HepG2 (cell line): Measurements from ENCODE around the gene CDK6. TPM values are rescaled to one million over a fixed set of nuclear protein-coding genes. Genes with fewer than 3 reads are reported as not detected.

Source experiments
- ATAC-seq: fragments of 200-7000 bp; cut with Tn5 transposase; 3 replicates; pipeline ENCODE4 v1.9.1; 2020; ENCODE audit warnings: mild to moderate bottlenecking, moderate library complexity
- BruUV-seq: library from RNA; stranded (reverse); fragments of 400-500 nt; replicated peaks from 2 replicates; lab custom pipeline; 2021; lab: Mats Ljungman, UMichigan
- CTCF ChIA-PET: fragments of 300-600 bp; formaldehyde crosslinking; extraction: SDS; loops from one replicate; lab custom pipeline; 2021; ENCODE audit warnings: low total read pairs, inconsistent platforms, low intra/inter-chr PET ratio; lab: Yijun Ruan, JAX
- POLR2A ChIA-PET: fragments of 350-600 bp; sonication (Branson Sonifier 250); formaldehyde crosslinking; loops from one replicate; lab custom pipeline; 2020; ENCODE audit warnings: antibody characterized with exemption, inconsistent platforms; lab: Yijun Ruan, JAX
- DNase-seq: peaks from one replicate; pipeline ENCODE4 v3.0.0-alpha.2; 2015; ENCODE audit warnings: low spot score
- FAIRE-seq: peaks from 3 replicates; lab custom pipeline; 2011; peaks lifted over from hg19 to GRCh38; lab: Jason Lieb, UNC
- H2AFZ ChIP-seq: one replicate; pipeline ENCODE4 v1.6.1; 2011; ENCODE audit warnings: low read length, inconsistent platforms
- H3K27ac ChIP-seq: fragments of 300-600 bp; 3 replicates; pipeline ENCODE4 v1.8.0; 2011; ENCODE audit warnings: mixed run types, mild to moderate bottlenecking, mixed read lengths, low read length, inconsistent platforms; ENCODE audit not compliant: insufficient read depth; ENCODE audit errors: extremely low read length
- H3K27me3 ChIP-seq, 2 experiments: fragments of 200-600 bp in 1 of 2; 2 replicates in 1 of 2; 3 replicates in 1 of 2; pipeline versions ENCODE4 v1.6.0 to v1.8.0; 2011; ENCODE audit warnings: low read length in 2 of 2, mild to moderate bottlenecking in 2 of 2, moderate library complexity in 2 of 2, inconsistent platforms in 1 of 2; ENCODE audit not compliant: insufficient read depth in 2 of 2, control insufficient read depth in 1 of 2
- H3K36me3 ChIP-seq, 2 experiments: fragments of 200-600 bp in 1 of 2; replicated peaks in 1 of 2; 2 replicates in 1 of 2; 3 replicates in 1 of 2; pipeline versions ENCODE4 v1.5.1 to v1.8.0; 2011; ENCODE audit warnings: low read length in 2 of 2, inconsistent platforms in 1 of 2; ENCODE audit not compliant: insufficient read depth in 2 of 2, control insufficient read depth in 1 of 2
- H3K4me1 ChIP-seq: 2 replicates; pipeline ENCODE4 v1.5.1; 2012; ENCODE audit warnings: low read length, inconsistent platforms; ENCODE audit not compliant: insufficient read depth
- H3K4me2 ChIP-seq: 2 replicates; pipeline ENCODE4 v1.6.0; 2011; ENCODE audit warnings: low read depth, low read length, inconsistent platforms
- H3K4me3 ChIP-seq, 3 experiments: fragments of 200-600 bp in 1 of 3; sonication (generic), shearing (Covaris generic) in 1 of 3; replicated peaks in 1 of 3; 2 replicates each; pipeline ENCODE4 v1.5.1; 2011 to 2016; ENCODE audit warnings: low read length in 3 of 3, inconsistent platforms in 2 of 3, low read depth in 2 of 3, mild to moderate bottlenecking in 2 of 3, control low read depth in 1 of 3, mixed read lengths in 1 of 3; ENCODE audit not compliant: insufficient read depth in 1 of 3
- H3K79me2 ChIP-seq: one replicate; pipeline ENCODE4 v1.6.1; 2011; ENCODE audit warnings: low read length, inconsistent platforms; ENCODE audit not compliant: insufficient read depth
- H3K9ac ChIP-seq: 2 replicates; pipeline ENCODE4 v1.6.0; 2011; ENCODE audit warnings: mild to moderate bottlenecking, low read depth, low read length, inconsistent platforms; ENCODE audit not compliant: insufficient read depth
- H3K9me3 ChIP-seq: 2 replicates; pipeline ENCODE4 v1.5.1; 2012; ENCODE audit warnings: mild to moderate bottlenecking, low read length
- H4K20me1 ChIP-seq: 2 replicates; pipeline ENCODE4 v1.6.0; 2011; ENCODE audit warnings: inconsistent platforms, mild to moderate bottlenecking, low read length, moderate library complexity; ENCODE audit not compliant: insufficient read depth
- HES4 ChIP-seq: sonication (generic); formaldehyde crosslinking; IDR thresholded peaks from 2 replicates; pipeline ENCODE4 v1.9.0; 2021; ENCODE audit warnings: mild to moderate bottlenecking, missing genetic modification reagents, borderline replicate concordance
- KAT7 ChIP-seq: IDR thresholded peaks from 2 replicates; pipeline ENCODE4 v1.6.1; 2018; ENCODE audit warnings: borderline replicate concordance, missing compliant biosample characterization
- PAWR ChIP-seq: sonication (generic); formaldehyde crosslinking; IDR thresholded peaks from 2 replicates; pipeline ENCODE4 v1.4.0; 2020; ENCODE audit warnings: missing genetic modification reagents, mild to moderate bottlenecking, borderline replicate concordance
- PPARG ChIP-seq: conservative IDR thresholded peaks from 2 replicates; pipeline ENCODE4 v1.6.1; 2016; ENCODE audit warnings: missing biosample characterization, missing genetic modification reagents
- SAFB2 ChIP-seq: sonication (generic); formaldehyde crosslinking; IDR thresholded peaks from 2 replicates; pipeline ENCODE4 v1.5.1; 2020; ENCODE audit warnings: missing genetic modification reagents, low read depth, mild to moderate bottlenecking, borderline replicate concordance
- TEAD3 ChIP-seq: optimal IDR thresholded peaks from 2 replicates; pipeline ENCODE3; 2016; ENCODE audit warnings: borderline replicate concordance
- TP53 ChIP-seq: sonication (generic); formaldehyde crosslinking; conservative IDR thresholded peaks from 2 replicates; pipeline ENCODE4 v1.4.0; 2020; ENCODE audit warnings: missing genetic modification reagents
- WIZ ChIP-seq: sonication (generic); formaldehyde crosslinking; IDR thresholded peaks from 2 replicates; pipeline ENCODE4 v1.5.1; 2020; ENCODE audit warnings: mild to moderate bottlenecking, missing genetic modification reagents
- ZBTB10 ChIP-seq: sonication (generic); formaldehyde crosslinking; IDR thresholded peaks from 2 replicates; pipeline ENCODE4 v1.4.0; 2020; ENCODE audit warnings: missing genetic modification reagents, borderline replicate concordance
- ZBTB42 ChIP-seq: sonication (generic); formaldehyde crosslinking; IDR thresholded peaks from 2 replicates; pipeline ENCODE4 v1.5.0; 2020; ENCODE audit warnings: mild to moderate bottlenecking, missing genetic modification reagents
- ZFP62 ChIP-seq: sonication (generic); formaldehyde crosslinking; IDR thresholded peaks from 2 replicates; pipeline ENCODE4 v1.4.0; 2020; ENCODE audit warnings: missing genetic modification reagents
- ZNF12 ChIP-seq: sonication (generic); formaldehyde crosslinking; IDR thresholded peaks from 2 replicates; pipeline ENCODE4 v1.5.0; 2020; ENCODE audit warnings: missing genetic modification reagents
- ZNF441 ChIP-seq: sonication (generic); formaldehyde crosslinking; IDR thresholded peaks from 2 replicates; pipeline ENCODE4 v1.7.0; 2021; ENCODE audit warnings: missing genetic modification reagents, borderline replicate concordance
- ZNF75D ChIP-seq: sonication (generic); formaldehyde crosslinking; IDR thresholded peaks from 2 replicates; pipeline ENCODE4 v1.8.1; 2023; ENCODE audit warnings: missing genetic modification reagents, mild to moderate bottlenecking, borderline replicate concordance
- ZNF839 ChIP-seq: sonication (generic); formaldehyde crosslinking; IDR thresholded peaks from 2 replicates; pipeline ENCODE4 v1.4.0; 2020; ENCODE audit warnings: missing genetic modification reagents, mild to moderate bottlenecking, borderline replicate concordance
- WGBS: methylation state at CpG from one replicate; pipeline ENCODE4 v1.1.6; 2017; ENCODE audit warnings: low lambda C conversion rate; 5-methylcytosine and 5-hydroxymethylcytosine counted together
- in situ Hi-C: cut with HindIII; loops from 2 replicates; pipeline ENCODE4 v1.10.0; 2017; ENCODE audit warnings: low pct_unique_long_range_greater_than_20kb; ENCODE audit not compliant: extremely low pct_ligation_motif_present
- intact Hi-C: fragments of 100-400 bp; cut with micrococcal nuclease; formaldehyde crosslinking; loops from one replicate; pipeline ENCODE4 v1.10.0; 2022; ENCODE audit not compliant: unreplicated experiment
- polyA plus RNA-seq, 8 experiments: library from polyadenylated mRNA; depleted of rRNA in 3 of 8; stranded (reverse) in 7 of 8; unstranded in 1 of 8; fragments of >200 nt; fragmentation: Illumina TruSeq in 4 of 8; extraction: Trizol in 4 of 8; gene quantifications; 2 replicates each; pipeline versions ENCODE4 v1.2.1 to v1.2.3, GENCODE V29; 2011 to 2016; ENCODE audit warnings: low read depth in 4 of 8, missing spikeins in 1 of 8, mixed read lengths in 1 of 8; ENCODE audit not compliant: insufficient read depth in 1 of 8
- total RNA-seq, 5 experiments: library from RNA; depleted of rRNA; stranded (reverse); fragments of >200 nt; fragmentation: Illumina TruSeq; extraction: Trizol; gene quantifications; 2 replicates each; pipeline ENCODE4 v1.2.3, GENCODE V29; 2016; ENCODE audit warnings: low read depth in 1 of 5
- TF ChIP-seq, protein P1 (sequence below): sonication (generic); formaldehyde crosslinking; IDR thresholded peaks from 2 replicates; pipeline ENCODE4 v1.4.0; 2020; ENCODE audit warnings: missing genetic modification reagents

The CDK6 gene
- total and polyA plus RNA-seq, 2 of the 13 experiments (the other 11 are each of a cell fraction or from before 2014, with no cell fraction given) = 34.6 to 90.8 TPM

DNA sequence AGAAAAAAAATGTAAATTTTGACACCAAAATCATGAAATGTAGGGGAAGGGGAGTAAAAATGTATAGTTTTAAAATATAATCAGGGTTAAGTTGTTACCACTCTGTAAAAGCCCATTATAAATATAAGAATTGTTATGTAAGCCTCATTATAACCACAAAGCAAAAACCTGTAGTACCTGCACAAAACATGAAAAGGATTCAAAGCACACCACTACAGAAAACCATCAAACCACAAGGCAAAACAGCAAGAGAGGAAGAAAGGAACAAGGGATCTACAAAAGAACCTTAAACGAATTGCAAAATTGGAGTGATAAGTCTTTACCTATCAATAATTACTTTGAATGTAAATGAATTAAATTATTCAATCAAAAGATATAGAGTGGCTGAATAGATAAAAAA, 41.0 kb upstream of the CDK6 start:
- ATAC-seq (no peak), FAIRE-seq (no peak)
- WGBS = 25% methylated on average over 1 of the region's 1 CpG

More for the DNA sequence above, 41.0 kb upstream of the CDK6 start:
- Histone ChIP-seq H3K36me3 (no peaks in the 10 kb centered on the region), H3K4me1 (no peaks in the 10 kb centered on the region), H3K9ac (no peak overlapping the region), H3K27ac (no peak overlapping the region), H3K79me2 (no peaks in the 10 kb centered on the region), H3K4me3 (no peak overlapping the region), H2AFZ (no peak overlapping the region), H3K4me2 (no peak overlapping the region), H4K20me1 (no peaks in the 10 kb centered on the region), H3K27me3 (no peaks in the 10 kb centered on the region), H3K9me3 (no peaks in the 10 kb centered on the region)
- CTCF ChIA-PET = no interaction called here
- no TSS peak for BruUV-seq
- POLR2A ChIA-PET = no interaction called here
- no peak for DNase-seq
- in situ Hi-C loops = no loop called here
- no peak for TF ChIP-seq ZBTB10 (CRISPR knock-in tag)
- TF ChIP-seq, protein P1, sequence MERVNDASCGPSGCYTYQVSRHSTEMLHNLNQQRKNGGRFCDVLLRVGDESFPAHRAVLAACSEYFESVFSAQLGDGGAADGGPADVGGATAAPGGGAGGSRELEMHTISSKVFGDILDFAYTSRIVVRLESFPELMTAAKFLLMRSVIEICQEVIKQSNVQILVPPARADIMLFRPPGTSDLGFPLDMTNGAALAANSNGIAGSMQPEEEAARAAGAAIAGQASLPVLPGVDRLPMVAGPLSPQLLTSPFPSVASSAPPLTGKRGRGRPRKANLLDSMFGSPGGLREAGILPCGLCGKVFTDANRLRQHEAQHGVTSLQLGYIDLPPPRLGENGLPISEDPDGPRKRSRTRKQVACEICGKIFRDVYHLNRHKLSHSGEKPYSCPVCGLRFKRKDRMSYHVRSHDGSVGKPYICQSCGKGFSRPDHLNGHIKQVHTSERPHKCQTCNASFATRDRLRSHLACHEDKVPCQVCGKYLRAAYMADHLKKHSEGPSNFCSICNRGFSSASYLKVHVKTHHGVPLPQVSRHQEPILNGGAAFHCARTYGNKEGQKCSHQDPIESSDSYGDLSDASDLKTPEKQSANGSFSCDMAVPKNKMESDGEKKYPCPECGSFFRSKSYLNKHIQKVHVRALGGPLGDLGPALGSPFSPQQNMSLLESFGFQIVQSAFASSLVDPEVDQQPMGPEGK (CRISPR knock-in tag) = no peak
- TF ChIP-seq ZNF12 (CRISPR knock-in tag) = no peak
- no peak for TF ChIP-seq PAWR (CRISPR knock-in tag)
- TF ChIP-seq ZNF441 (CRISPR knock-in tag) = no peak
- TF ChIP-seq WIZ (CRISPR knock-in tag) = no peak
- TF ChIP-seq ZNF75D (CRISPR knock-in tag) = no peak
- TF ChIP-seq ZBTB42 (CRISPR knock-in tag) = no peak
- no peak for TF ChIP-seq HES4 (CRISPR knock-in tag)
- TF ChIP-seq SAFB2 (CRISPR knock-in tag) = no peak
- TF ChIP-seq KAT7 (CRISPR knock-in tag) = no peak
- no peak for TF ChIP-seq ZFP62 (CRISPR knock-in tag)
- TF ChIP-seq PPARG (CRISPR knock-in tag) = no peak
- TF ChIP-seq TP53 (CRISPR knock-in tag) = no peak
- no peak for TF ChIP-seq TEAD3 (CRISPR knock-in tag)
- no peak for TF ChIP-seq ZNF839
- intact Hi-C loops = no loop called here
